PC-3 (cell line): Measurements from ENCODE around the gene BECN2. TPM values are rescaled to one million over a fixed set of nuclear protein-coding genes. Genes with fewer than 3 reads are reported as not detected.

Source experiments
- ATAC-seq: fragments of 200-7000 bp; cut with Tn5 transposase; 2 replicates; pipeline ENCODE4 v1.9.1; 2020; ENCODE audit warnings: mild to moderate bottlenecking, moderate library complexity
- BruUV-seq: library from RNA; stranded (reverse); fragments of 400-500 nt; replicated peaks from 2 replicates; lab custom pipeline; 2021; lab: Mats Ljungman, UMichigan
- CTCF ChIA-PET: fragments of 300-600 bp; sonication (Branson Sonifier 250); formaldehyde crosslinking; loops from one replicate; lab custom pipeline; 2022; ENCODE audit warnings: antibody characterized with exemption; lab: Charles Lee
- POLR2A ChIA-PET: fragments of 300-600 bp; sonication (Branson Sonifier 250); formaldehyde crosslinking; loops from one replicate; lab custom pipeline; 2022; ENCODE audit warnings: antibody characterized with exemption; ENCODE audit not compliant: unreplicated experiment; lab: Charles Lee
- DNase-seq: peaks from one replicate; pipeline ENCODE4 v3.0.0-alpha.2; 2015
- H2AFZ ChIP-seq: fragments of 300-600 bp; sonication (generic); 2 replicates; pipeline ENCODE4 v1.6.0; 2016; ENCODE audit warnings: antibody characterized with exemption, low read length
- H3F3A ChIP-seq: fragments of 300-600 bp; sonication (generic); one replicate; pipeline ENCODE4 v1.6.0; 2017; ENCODE audit warnings: antibody characterized with exemption, low read length, control low read depth, mild to moderate bottlenecking; ENCODE audit not compliant: unreplicated experiment
- H3K27ac ChIP-seq: fragments of 300-600 bp; sonication (generic); 2 replicates; pipeline ENCODE4 v1.5.1; 2016; ENCODE audit warnings: mild to moderate bottlenecking, low read length
- H3K27me3 ChIP-seq: fragments of 300-600 bp; sonication (generic); 2 replicates; pipeline ENCODE4 v1.6.1; 2016; ENCODE audit warnings: low read length, mixed read lengths
- H3K36me3 ChIP-seq: fragments of 300-600 bp; sonication (generic); 2 replicates; pipeline ENCODE4 v1.6.1; 2016; ENCODE audit warnings: low read depth, mixed run types, low read length, mixed read lengths
- H3K4me1 ChIP-seq: fragments of 300-600 bp; sonication (generic); 2 replicates; pipeline ENCODE4 v1.5.1; 2016; ENCODE audit warnings: low read length; ENCODE audit not compliant: insufficient read depth
- H3K4me2 ChIP-seq: fragments of 300-600 bp; sonication (generic); 2 replicates; pipeline ENCODE4 v1.6.0; 2016; ENCODE audit warnings: low read length
- H3K4me3 ChIP-seq: fragments of 300-600 bp; sonication (generic); 2 replicates; pipeline ENCODE4 v1.5.1; 2016; ENCODE audit warnings: mild to moderate bottlenecking, low read length, mixed read lengths
- H3K79me2 ChIP-seq: fragments of 300-600 bp; sonication (generic); 2 replicates; pipeline ENCODE4 v1.6.1; 2017; ENCODE audit warnings: low read length, mixed read lengths
- H3K9ac ChIP-seq: fragments of 300-600 bp; sonication (generic); 2 replicates; pipeline ENCODE4 v1.6.0; 2016; ENCODE audit warnings: mild to moderate bottlenecking, low read length
- H3K9me2 ChIP-seq: fragments of 300-600 bp; sonication (generic); replicated peaks from 2 replicates; pipeline ENCODE4 v1.6.1; 2016; ENCODE audit warnings: mixed run types, low read length, mixed read lengths
- H3K9me3 ChIP-seq: fragments of 300-600 bp; sonication (generic); 2 replicates; pipeline ENCODE4 v1.6.1; 2016; ENCODE audit warnings: low read length, mixed read lengths
- H4K20me1 ChIP-seq: fragments of 300-600 bp; sonication (generic); 2 replicates; pipeline ENCODE4 v1.6.1; 2016; ENCODE audit warnings: low read length, mixed read lengths
- EZH2 ChIP-seq: fragments of 300-600 bp; sonication (generic); IDR thresholded peaks from one replicate; pipeline ENCODE4 v1.6.1; 2017; ENCODE audit warnings: antibody characterized with exemption, mild to moderate bottlenecking, low read length; ENCODE audit not compliant: unreplicated experiment
- EZH2phosphoT487 ChIP-seq: fragments of 300-600 bp; sonication (generic); IDR thresholded peaks from 2 replicates; pipeline ENCODE4 v1.6.1; 2018; ENCODE audit warnings: mild to moderate bottlenecking, antibody characterized with exemption, low read length, borderline replicate concordance
- intact Hi-C: fragments of 100-400 bp; cut with micrococcal nuclease; formaldehyde crosslinking; loops from 2 replicates; pipeline ENCODE4 v1.9.0; 2023
- total RNA-seq: library from RNA; depleted of rRNA; stranded (reverse); fragments of >200 nt; gene quantifications from 2 replicates; pipeline ENCODE4 v1.2.3, GENCODE V29; 2014
- TF ChIP-seq, protein P1 (sequence below): fragments of 300-600 bp; sonication (generic); conservative IDR thresholded peaks from 2 replicates; pipeline ENCODE4 v1.5.1; 2017; ENCODE audit warnings: antibody characterized with exemption, low read depth, mild to moderate bottlenecking, low read length

BECN2 gene
- total RNA-seq, 1 experiment from 2014 or later: not detected

DNA sequence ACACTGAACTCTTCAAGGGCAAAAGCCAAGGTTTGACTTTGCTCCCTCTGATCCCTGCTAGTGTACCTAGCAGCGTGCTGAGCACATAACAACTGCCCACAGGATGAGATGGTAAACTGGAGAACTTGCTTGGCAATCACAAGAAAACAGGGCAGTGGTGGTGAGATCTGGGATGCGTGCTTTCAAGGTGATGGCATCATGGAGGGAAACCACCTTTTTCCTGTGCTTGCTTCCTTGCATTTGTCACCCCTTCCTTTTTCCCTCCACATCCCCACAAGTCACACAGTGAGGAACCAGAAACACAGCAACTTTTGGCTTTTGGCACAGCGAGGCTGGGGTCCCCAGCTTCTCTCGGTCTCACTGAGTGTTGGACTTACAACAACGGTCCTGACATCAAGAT is 31.4 kb upstream of the BECN2 start:
- Histone ChIP-seq H3K9me3 (no peaks in the 10 kb centered on the region), H2AFZ (no peak overlapping the region), H4K20me1 (no peaks in the 10 kb centered on the region), H3K27me3 (no peaks in the 10 kb centered on the region), H3F3A (no peaks in the 10 kb centered on the region), H3K9me2 (no peaks in the 10 kb centered on the region), H3K4me2 (no peak overlapping the region), H3K9ac (no peak overlapping the region), H3K79me2 (no peaks in the 10 kb centered on the region), H3K36me3 (no peaks in the 10 kb centered on the region), H3K27ac (no peak overlapping the region), H3K4me1 (no peaks in the 10 kb centered on the region), H3K4me3 (no peak overlapping the region)
- TF ChIP-seq EZH2: no peak
- TF ChIP-seq, protein P1, sequence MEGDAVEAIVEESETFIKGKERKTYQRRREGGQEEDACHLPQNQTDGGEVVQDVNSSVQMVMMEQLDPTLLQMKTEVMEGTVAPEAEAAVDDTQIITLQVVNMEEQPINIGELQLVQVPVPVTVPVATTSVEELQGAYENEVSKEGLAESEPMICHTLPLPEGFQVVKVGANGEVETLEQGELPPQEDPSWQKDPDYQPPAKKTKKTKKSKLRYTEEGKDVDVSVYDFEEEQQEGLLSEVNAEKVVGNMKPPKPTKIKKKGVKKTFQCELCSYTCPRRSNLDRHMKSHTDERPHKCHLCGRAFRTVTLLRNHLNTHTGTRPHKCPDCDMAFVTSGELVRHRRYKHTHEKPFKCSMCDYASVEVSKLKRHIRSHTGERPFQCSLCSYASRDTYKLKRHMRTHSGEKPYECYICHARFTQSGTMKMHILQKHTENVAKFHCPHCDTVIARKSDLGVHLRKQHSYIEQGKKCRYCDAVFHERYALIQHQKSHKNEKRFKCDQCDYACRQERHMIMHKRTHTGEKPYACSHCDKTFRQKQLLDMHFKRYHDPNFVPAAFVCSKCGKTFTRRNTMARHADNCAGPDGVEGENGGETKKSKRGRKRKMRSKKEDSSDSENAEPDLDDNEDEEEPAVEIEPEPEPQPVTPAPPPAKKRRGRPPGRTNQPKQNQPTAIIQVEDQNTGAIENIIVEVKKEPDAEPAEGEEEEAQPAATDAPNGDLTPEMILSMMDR: no peak
- no peak for TF ChIP-seq EZH2phosphoT487
- ChIA-PET POLR2A (no interaction called here), CTCF (no interaction called here)
- intact Hi-C loops: no loop called here
- no peak for DNase-seq
- no peak for ATAC-seq
- BruUV-seq: no TSS peak

DNA sequence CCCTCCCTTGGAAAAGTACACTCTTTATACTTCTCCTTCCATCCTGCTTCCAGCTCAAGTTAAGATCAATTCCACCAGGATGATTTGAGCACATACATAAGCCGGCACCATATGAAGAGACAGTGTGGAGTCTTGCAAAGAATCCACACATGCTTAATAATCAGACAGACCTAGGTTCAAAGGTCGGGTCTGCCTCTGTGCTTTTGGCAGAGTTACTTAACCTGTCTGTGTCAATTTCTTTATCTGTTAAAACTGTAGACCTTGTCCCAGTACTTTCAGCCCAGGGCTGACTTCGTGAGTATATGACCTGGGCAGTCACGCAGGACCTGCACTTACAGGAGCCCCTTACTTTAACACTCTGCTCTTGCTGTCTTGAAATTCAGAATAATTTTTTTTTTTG is 30.2 kb upstream of the BECN2 start:
- ChIA-PET CTCF (no interaction called here), POLR2A (interaction anchor here (0.6 kb wide), 1 partner anchor 25 kb away, joined by 4 read pairs; no protein-coding TSS in a partner anchor)
- Histone ChIP-seq H3K27ac (no peak overlapping the region), H3K9ac (no peak overlapping the region), H3K4me1 (no peaks in the 10 kb centered on the region), H3K4me2 (no peak overlapping the region), H3K9me2 (no peaks in the 10 kb centered on the region), H3K27me3 (no peaks in the 10 kb centered on the region), H3K79me2 (no peaks in the 10 kb centered on the region), H2AFZ (no peak overlapping the region), H3K36me3 (no peaks in the 10 kb centered on the region), H3K9me3 (no peaks in the 10 kb centered on the region), H4K20me1 (no peaks in the 10 kb centered on the region), H3F3A (no peaks in the 10 kb centered on the region), H3K4me3 (no peak overlapping the region)
- TF ChIP-seq, protein P1: no peak
- TF ChIP-seq EZH2phosphoT487: no peak
- no peak for TF ChIP-seq EZH2
- intact Hi-C loops: no loop called here
- no peak for DNase-seq
- no TSS peak for BruUV-seq
- no peak for ATAC-seq

DNA sequence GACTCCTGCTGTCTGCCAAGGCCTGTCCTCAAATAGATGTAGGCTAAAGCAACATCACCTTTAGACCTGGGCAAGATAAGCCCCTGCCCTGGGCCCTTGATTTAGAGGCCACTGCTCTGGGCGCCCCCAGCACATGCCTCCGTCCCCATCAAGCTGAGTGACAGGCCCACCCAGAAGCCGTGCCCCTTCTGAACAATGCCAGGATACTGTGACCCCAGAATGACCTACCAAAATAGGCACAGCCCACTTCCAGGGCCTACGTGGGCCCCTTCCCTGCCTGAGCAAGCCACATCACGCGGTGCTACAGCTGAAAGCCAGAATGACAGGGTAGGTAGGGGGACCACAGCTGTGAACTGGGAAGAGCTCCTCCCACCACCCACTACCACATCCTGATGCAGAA is 24.7 kb upstream of the BECN2 start:
- Histone ChIP-seq H3K36me3 (no peaks in the 10 kb centered on the region), H3K4me1 (no peaks in the 10 kb centered on the region), H3K9me2 (no peaks in the 10 kb centered on the region), H3K9ac (no peak overlapping the region), H4K20me1 (no peaks in the 10 kb centered on the region), H3K9me3 (no peaks in the 10 kb centered on the region), H3K27me3 (no peaks in the 10 kb centered on the region), H3K27ac (no peak overlapping the region), H2AFZ (no peak overlapping the region), H3K4me3 (no peak overlapping the region), H3K4me2 (no peak overlapping the region), H3K79me2 (no peaks in the 10 kb centered on the region), H3F3A (no peaks in the 10 kb centered on the region)
- no TSS peak for BruUV-seq
- CTCF ChIA-PET: no interaction called here
- POLR2A ChIA-PET: no interaction called here
- DNase-seq (no peak), ATAC-seq (no peak)
- intact Hi-C loops: no loop called here
- no peak for TF ChIP-seq EZH2
- TF ChIP-seq EZH2phosphoT487: no peak
- TF ChIP-seq, protein P1: no peak
